ENCODE data around the gene SCAF1. TPM values are rescaled to one million over a fixed set of nuclear protein-coding genes. Genes with fewer than 3 reads are reported as not detected.

Gene SCAF1
- total and polyA plus RNA-seq, 9 of the 15 experiments (the other 6 are each of a cell fraction or from before 2014, with no cell fraction given), result 0.20 to 79.0 (median 4.9) TPM

GRCh38 chr19:49684983-49685553 lies 43.1 kb downstream of the SCAF1 start:
- POLR2A ChIA-PET, result interaction anchor here (0.5 to 1.4 kb wide), 4 partner anchors 9 to 193 kb away, joined by 3 to 8 read pairs (median 3); partner anchors contain the start of gene PRMT1
- in situ Hi-C loops (cut with MboI), result no loop called here
- no peak for TF ChIP-seq MCM2 (IDR thresholded peaks at IDR 0.05; ENCODE audit: low read depth)
- TF ChIP-seq, protein P1, sequence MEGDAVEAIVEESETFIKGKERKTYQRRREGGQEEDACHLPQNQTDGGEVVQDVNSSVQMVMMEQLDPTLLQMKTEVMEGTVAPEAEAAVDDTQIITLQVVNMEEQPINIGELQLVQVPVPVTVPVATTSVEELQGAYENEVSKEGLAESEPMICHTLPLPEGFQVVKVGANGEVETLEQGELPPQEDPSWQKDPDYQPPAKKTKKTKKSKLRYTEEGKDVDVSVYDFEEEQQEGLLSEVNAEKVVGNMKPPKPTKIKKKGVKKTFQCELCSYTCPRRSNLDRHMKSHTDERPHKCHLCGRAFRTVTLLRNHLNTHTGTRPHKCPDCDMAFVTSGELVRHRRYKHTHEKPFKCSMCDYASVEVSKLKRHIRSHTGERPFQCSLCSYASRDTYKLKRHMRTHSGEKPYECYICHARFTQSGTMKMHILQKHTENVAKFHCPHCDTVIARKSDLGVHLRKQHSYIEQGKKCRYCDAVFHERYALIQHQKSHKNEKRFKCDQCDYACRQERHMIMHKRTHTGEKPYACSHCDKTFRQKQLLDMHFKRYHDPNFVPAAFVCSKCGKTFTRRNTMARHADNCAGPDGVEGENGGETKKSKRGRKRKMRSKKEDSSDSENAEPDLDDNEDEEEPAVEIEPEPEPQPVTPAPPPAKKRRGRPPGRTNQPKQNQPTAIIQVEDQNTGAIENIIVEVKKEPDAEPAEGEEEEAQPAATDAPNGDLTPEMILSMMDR (IDR thresholded peaks at IDR 0.05 in 2 of 3, conservative IDR thresholded peaks at IDR 0.05 in 1 of 3; ENCODE audit: insufficient read depth in 2 of 3, low read depth in 1 of 3, low read length in 3 of 3), result peak in 1 of 3 experiments; percentile 21; a peak in 1 of 6 replicates
- TF ChIP-seq, protein P2, sequence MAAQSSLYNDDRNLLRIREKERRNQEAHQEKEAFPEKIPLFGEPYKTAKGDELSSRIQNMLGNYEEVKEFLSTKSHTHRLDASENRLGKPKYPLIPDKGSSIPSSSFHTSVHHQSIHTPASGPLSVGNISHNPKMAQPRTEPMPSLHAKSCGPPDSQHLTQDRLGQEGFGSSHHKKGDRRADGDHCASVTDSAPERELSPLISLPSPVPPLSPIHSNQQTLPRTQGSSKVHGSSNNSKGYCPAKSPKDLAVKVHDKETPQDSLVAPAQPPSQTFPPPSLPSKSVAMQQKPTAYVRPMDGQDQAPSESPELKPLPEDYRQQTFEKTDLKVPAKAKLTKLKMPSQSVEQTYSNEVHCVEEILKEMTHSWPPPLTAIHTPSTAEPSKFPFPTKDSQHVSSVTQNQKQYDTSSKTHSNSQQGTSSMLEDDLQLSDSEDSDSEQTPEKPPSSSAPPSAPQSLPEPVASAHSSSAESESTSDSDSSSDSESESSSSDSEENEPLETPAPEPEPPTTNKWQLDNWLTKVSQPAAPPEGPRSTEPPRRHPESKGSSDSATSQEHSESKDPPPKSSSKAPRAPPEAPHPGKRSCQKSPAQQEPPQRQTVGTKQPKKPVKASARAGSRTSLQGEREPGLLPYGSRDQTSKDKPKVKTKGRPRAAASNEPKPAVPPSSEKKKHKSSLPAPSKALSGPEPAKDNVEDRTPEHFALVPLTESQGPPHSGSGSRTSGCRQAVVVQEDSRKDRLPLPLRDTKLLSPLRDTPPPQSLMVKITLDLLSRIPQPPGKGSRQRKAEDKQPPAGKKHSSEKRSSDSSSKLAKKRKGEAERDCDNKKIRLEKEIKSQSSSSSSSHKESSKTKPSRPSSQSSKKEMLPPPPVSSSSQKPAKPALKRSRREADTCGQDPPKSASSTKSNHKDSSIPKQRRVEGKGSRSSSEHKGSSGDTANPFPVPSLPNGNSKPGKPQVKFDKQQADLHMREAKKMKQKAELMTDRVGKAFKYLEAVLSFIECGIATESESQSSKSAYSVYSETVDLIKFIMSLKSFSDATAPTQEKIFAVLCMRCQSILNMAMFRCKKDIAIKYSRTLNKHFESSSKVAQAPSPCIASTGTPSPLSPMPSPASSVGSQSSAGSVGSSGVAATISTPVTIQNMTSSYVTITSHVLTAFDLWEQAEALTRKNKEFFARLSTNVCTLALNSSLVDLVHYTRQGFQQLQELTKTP (IDR thresholded peaks at IDR 0.05; ENCODE audit: low read depth in 1 of 2, partially characterized antibody in 2 of 2), result no peak
- no peak for TF ChIP-seq POLR2AphosphoS5 (IDR thresholded peaks at IDR 0.05; ENCODE audit: control insufficient read depth, insufficient read depth, low read depth, low read length)
- TF ChIP-seq RFX7 (CRISPR knock-in tag; IDR thresholded peaks at IDR 0.05), result no peak
- TF ChIP-seq, protein P3, sequence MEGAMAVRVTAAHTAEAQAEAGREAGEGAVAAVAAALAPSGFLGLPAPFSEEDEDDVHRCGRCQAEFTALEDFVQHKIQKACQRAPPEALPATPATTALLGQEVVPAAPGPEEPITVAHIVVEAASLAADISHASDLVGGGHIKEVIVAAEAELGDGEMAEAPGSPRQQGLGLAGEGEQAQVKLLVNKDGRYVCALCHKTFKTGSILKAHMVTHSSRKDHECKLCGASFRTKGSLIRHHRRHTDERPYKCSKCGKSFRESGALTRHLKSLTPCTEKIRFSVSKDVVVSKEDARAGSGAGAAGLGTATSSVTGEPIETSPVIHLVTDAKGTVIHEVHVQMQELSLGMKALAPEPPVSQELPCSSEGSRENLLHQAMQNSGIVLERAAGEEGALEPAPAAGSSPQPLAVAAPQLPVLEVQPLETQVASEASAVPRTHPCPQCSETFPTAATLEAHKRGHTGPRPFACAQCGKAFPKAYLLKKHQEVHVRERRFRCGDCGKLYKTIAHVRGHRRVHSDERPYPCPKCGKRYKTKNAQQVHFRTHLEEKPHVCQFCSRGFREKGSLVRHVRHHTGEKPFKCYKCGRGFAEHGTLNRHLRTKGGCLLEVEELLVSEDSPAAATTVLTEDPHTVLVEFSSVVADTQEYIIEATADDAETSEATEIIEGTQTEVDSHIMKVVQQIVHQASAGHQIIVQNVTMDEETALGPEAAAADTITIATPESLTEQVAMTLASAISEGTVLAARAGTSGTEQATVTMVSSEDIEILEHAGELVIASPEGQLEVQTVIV (CRISPR knock-in tag; IDR thresholded peaks at IDR 0.05; ENCODE audit: borderline replicate concordance), result no peak
- 0 out of 2 replicates have a peak, but pooled peaks have one; percentile 2 for TF ChIP-seq TFAP4 (CRISPR knock-in tag; IDR thresholded peaks at IDR 0.05; ENCODE audit: borderline replicate concordance)
- no peak for TF ChIP-seq HMG20B (CRISPR knock-in tag; IDR thresholded peaks at IDR 0.05)
- TF ChIP-seq HINFP (tag; conservative IDR thresholded peaks at IDR 0.05; ENCODE audit: low read depth), result no peak

More at GRCh38 chr19:49684983-49685553, 43.1 kb downstream of the SCAF1 start:
- Histone ChIP-seq H3K4me2 (ENCODE audit: insufficient read depth, low read length) (no peak overlapping the region), H3K4me1 (replicated peaks in 1 of 2; ENCODE audit: control insufficient read depth in 2 of 2, insufficient read depth in 2 of 2, low read length in 2 of 2) (peaks cover 9 to 70% of the 10 kb centered on the region in 2 experiments), H2AFZ (ENCODE audit: low read depth, low read length) (no peak overlapping the region), H3K27ac (ENCODE audit: extremely low read depth, low read depth, low read length) (no peak overlapping the region), H3K79me2 (ENCODE audit: control insufficient read depth, insufficient read depth, low read length) (peaks cover 22% of the 10 kb centered on the region), H3K27me3 (ENCODE audit: control insufficient read depth in 2 of 2, insufficient read depth in 2 of 2, low read length in 2 of 2) (no peaks in the 10 kb centered on the region), H3K9me3 (replicated peaks; ENCODE audit: control insufficient read depth, insufficient read depth, low read depth, low read length) (no peaks in the 10 kb centered on the region), H3K4me3 (no peak overlapping the region), H3K36me3 (ENCODE audit: control insufficient read depth, insufficient read depth, low read length) (peaks cover 92% of the 10 kb centered on the region), H3K9me1 (ENCODE audit: control insufficient read depth, insufficient read depth, low read length) (peaks cover 3% of the 10 kb centered on the region), H3K9ac (ENCODE audit: insufficient read depth in 1 of 2, low read depth in 2 of 2, low read length in 2 of 2) (no peak overlapping the region), H4K20me1 (replicated peaks; ENCODE audit: control insufficient read depth, insufficient read depth, low read length) (peaks cover 6% of the 10 kb centered on the region; the same call in 1 of the 2 replicates)
- CTCF ChIA-PET (ENCODE audit: low intra/inter-chr PET ratio), result interaction anchor here (0.5 to 1.6 kb wide), 3 partner anchors 17 to 298 kb away, joined by 3 to 4 read pairs (median 3); no protein-coding TSS in a partner anchor
- no peak for FAIRE-seq
- WGBS (ENCODE audit: insufficient coverage, low coverage, missing lambda C conversion rate), result 97% methylated on average over 13 of the region's 13 CpGs
- intact Hi-C loops (cut with micrococcal nuclease), result loop anchor here (2.0 kb wide), 1 partner anchor 76 kb away; no protein-coding TSS in a partner anchor
- no peak for ATAC-seq
- no TSS peak for BruUV-seq (replicated peaks)
- DNase-seq (ENCODE audit: extremely low read depth in 1 of 4, low spot score in 3 of 4), result no peak

All from K562 (cell line).